Measurements from ENCODE around the gene KRT74. TPM values are rescaled to one million over a fixed set of nuclear protein-coding genes. Genes with fewer than 3 reads are reported as not detected.

The KRT74 gene
- total and polyA plus RNA-seq, 10 donors = not detected

DNA sequence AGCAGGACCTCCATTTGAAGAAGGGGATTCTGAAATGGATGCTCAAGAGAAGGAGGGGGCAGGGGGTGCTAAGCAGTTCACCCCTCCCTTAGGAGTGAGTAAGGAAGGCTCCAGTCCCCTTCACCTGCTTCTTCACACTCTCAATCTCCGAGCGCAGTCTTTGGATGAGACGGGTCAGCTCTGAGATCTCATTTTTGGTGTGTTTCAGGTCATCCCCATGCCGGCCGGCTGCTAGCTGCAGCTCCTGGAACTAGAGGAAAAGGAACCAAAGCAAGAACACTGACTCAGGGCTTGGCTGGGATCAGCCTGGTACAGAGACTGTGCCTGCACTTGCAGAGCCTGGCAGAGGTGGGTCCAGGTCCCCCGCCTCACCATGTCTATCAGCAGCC, 37.4 kb upstream of the KRT74 start:
- no peaks in the 10 kb centered on the region for H3K36me3 ChIP-seq
- H3K27ac ChIP-seq = peak overlapping the region in 1 of 8 donors; percentile 38
- WGBS, 5 donors = 89 to 96% (median 93%) methylated on average over 6 of the region's 6 CpGs

DNA sequence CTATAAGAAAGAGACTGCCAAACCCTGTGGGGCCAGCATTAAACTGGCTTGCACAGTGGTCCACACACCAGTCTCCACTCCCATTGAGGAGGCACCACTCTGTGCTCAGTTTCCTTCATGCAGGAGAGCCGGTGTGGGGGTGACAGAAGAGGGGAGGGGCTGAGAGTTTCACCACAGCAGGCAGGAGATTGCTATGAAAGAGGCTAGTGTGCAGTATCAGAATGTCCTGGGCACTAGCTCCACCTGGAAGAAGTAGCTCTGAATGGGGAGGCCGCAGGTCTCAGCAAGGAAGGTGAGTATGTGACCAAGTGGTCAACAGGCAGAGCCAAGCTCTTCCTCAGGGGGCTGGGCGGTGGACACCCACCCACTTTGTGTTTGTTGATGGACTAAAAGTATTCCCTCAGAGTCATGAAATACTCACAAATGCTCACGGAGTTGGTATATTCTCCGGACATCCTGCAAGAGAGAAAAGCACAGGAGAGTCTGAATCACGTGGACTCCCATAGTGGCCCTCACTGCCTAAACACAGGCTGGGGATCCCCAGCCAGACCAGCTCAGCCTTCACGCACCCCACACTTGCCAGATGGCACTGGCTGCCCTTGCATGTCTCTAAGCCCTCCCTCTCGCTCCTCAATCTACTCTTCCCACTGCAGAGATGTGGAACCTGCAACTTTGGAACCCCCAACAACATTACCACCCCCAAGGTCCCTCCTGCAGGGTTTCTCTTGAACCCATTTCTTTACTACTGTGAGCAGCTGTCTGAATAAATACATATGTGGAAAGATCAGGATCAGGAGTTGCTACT, 35.4 kb upstream of the KRT74 start:
- Histone ChIP-seq H3K4me1 (no peaks in the 10 kb centered on the region), H3K27me3 (replicated peaks in 1 of 7) (peaks cover 0 to 23% (median 0%) of the 10 kb centered on the region in 7 donors), H3K9me3 (no peaks in the 10 kb centered on the region), H3K4me3 (no peak overlapping the region), H3K27ac (no peak overlapping the region), H3K36me3 (no peaks in the 10 kb centered on the region)
- no peak for DNase-seq
- intact Hi-C loops (cut with DNase I; ENCODE audit: low total_unique reads) = no loop called here
- WGBS, 5 donors = 77 to 90% (median 85%) methylated on average over 8 of the region's 8 CpGs
- TF ChIP-seq POLR2AphosphoS5 (IDR thresholded peaks at IDR 0.05) (no peak), POLR2A (IDR thresholded peaks at IDR 0.05) (no peak), CTCF (IDR thresholded peaks at IDR 0.05 in 8 of 11, conservative IDR thresholded peaks at IDR 0.05 in 3 of 11) (no peak)

More for the DNA sequence above, 37.4 kb upstream of the KRT74 start:
- TF ChIP-seq POLR2A (IDR thresholded peaks at IDR 0.05) = no peak
- TF ChIP-seq CTCF (IDR thresholded peaks at IDR 0.05 in 8 of 11, conservative IDR thresholded peaks at IDR 0.05 in 3 of 11) = no peak
- TF ChIP-seq POLR2AphosphoS5 (IDR thresholded peaks at IDR 0.05) = no peak
- Histone ChIP-seq H3K9me3 (no peaks in the 10 kb centered on the region), H3K4me1 (peaks cover 0 to 10% (median 1%) of the 10 kb centered on the region in 6 donors), H3K27me3 (replicated peaks in 1 of 7) (peaks cover 0 to 28% (median 0%) of the 10 kb centered on the region in 7 donors), H3K4me3 (no peak overlapping the region)
- DNase-seq = no peak
- intact Hi-C loops (cut with DNase I; ENCODE audit: low total_unique reads) = no loop called here

DNA sequence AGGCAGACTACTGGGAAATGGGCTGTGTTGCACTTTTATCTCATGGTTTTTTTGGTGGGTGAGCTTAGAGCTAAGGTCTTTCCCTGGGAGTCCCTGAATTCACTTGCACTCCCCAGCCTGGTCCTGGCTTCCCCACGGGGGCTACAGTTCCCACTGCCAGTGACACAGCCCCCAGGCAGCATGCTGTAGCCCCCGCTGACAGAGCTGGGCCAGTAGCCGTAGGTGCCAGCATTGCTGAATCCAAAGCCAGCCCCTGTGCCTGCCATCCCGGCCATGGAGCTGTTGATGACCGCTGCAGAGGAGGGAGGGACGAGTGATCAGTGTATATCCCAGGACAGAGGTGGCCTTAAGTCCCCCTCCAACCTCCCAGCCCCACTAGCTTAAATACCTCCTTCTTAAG, 34.5 kb upstream of the KRT74 start:
- no peak overlapping the region for H3K27ac ChIP-seq
- no peak overlapping the region for H3K4me3 ChIP-seq
- no peaks in the 10 kb centered on the region for H3K36me3 ChIP-seq
- no peak for TF ChIP-seq CTCF (IDR thresholded peaks at IDR 0.05 in 8 of 11, conservative IDR thresholded peaks at IDR 0.05 in 3 of 11)
- TF ChIP-seq POLR2AphosphoS5 (IDR thresholded peaks at IDR 0.05) = no peak
- TF ChIP-seq POLR2A (IDR thresholded peaks at IDR 0.05) = no peak
- H3K9me3 ChIP-seq = no peaks in the 10 kb centered on the region
- 72 to 91% (median 83%) methylated on average over 3 to 6 of the region's 6 CpGs for WGBS, 5 donors
- H3K4me1 ChIP-seq = no peaks in the 10 kb centered on the region
- intact Hi-C loops (cut with DNase I; ENCODE audit: low total_unique reads) = no loop called here
- no peak for DNase-seq
- H3K27me3 ChIP-seq (replicated peaks in 1 of 7) = peaks cover 0 to 24% (median 0%) of the 10 kb centered on the region in 7 donors

- Histone ChIP-seq H3K36me3 (no peaks in the 10 kb centered on the region), H3K4me1 (no peaks in the 10 kb centered on the region), H3K27ac (no peak overlapping the region), H3K9me3 (no peaks in the 10 kb centered on the region), H3K4me3 (no peak overlapping the region), H3K27me3 (replicated peaks in 1 of 7) (peaks cover 0 to 33% (median 0%) of the 10 kb centered on the region in 7 donors)
- intact Hi-C loops (cut with DNase I; ENCODE audit: low total_unique reads) = no loop called here
- 50 to 82% (median 69%) methylated on average over 1 of the region's 1 CpG for WGBS, 5 donors
- no peak for TF ChIP-seq CTCF (IDR thresholded peaks at IDR 0.05 in 8 of 11, conservative IDR thresholded peaks at IDR 0.05 in 3 of 11)
- no peak for TF ChIP-seq POLR2AphosphoS5 (IDR thresholded peaks at IDR 0.05)
- no peak for TF ChIP-seq POLR2A (IDR thresholded peaks at IDR 0.05)
- no peak for DNase-seq
Observed at GRCh38 chr12:52607314-52607713, 33.7 kb upstream of the KRT74 start.
